Measurements from ENCODE around the gene CLDN7. TPM values are rescaled to one million over a fixed set of nuclear protein-coding genes. Genes with fewer than 3 reads are reported as not detected.

The CLDN7 gene
- total RNA-seq, 2 experiments from 2014 or later = 0.32 TPM; not detected in 1

- no peaks in the 10 kb centered on the region for H4K20me1 ChIP-seq (ENCODE audit: insufficient read depth, low read length)
- intact Hi-C loops (cut with micrococcal nuclease; ENCODE audit: unreplicated experiment) = no loop called here
- DNase-seq (ENCODE audit: low spot score) = no peak
- H3K9me2 ChIP-seq (ENCODE audit: insufficient read depth, low read length) = no peaks in the 10 kb centered on the region
- peaks cover 35% of the 10 kb centered on the region for H3K4me1 ChIP-seq (ENCODE audit: insufficient read depth, low read length, poor library complexity, severe bottlenecking)
- H3K79me2 ChIP-seq (ENCODE audit: insufficient read depth, low read depth, low read length) = no peaks in the 10 kb centered on the region
- no peaks in the 10 kb centered on the region for H3K9me3 ChIP-seq (ENCODE audit: low read length)
- H3K27ac ChIP-seq (ENCODE audit: low read depth, low read length, poor library complexity, severe bottlenecking) = no peak overlapping the region
- no peak overlapping the region for H3K4me2 ChIP-seq (ENCODE audit: low read length)
- ChIA-PET POLR2A (interaction anchor here (1.8 kb wide), 1 partner anchor 11 kb away, joined by 5 read pairs; the partner anchor contains the start of gene SLC2A4), CTCF (ENCODE audit: unreplicated experiment) (interaction anchor here (0.5 to 0.8 kb wide), 2 partner anchors 13 to 42 kb away, joined by 3 read pairs; no protein-coding TSS in a partner anchor)
- no peak overlapping the region for H2AFZ ChIP-seq (ENCODE audit: low read length)
- no peak for TF ChIP-seq EZH2phosphoT487 (IDR thresholded peaks at IDR 0.05; ENCODE audit: borderline replicate concordance, low read depth, low read length)
- no peak overlapping the region for H3K4me3 ChIP-seq (ENCODE audit: low read depth, low read length, poor library complexity, severe bottlenecking)
- BruUV-seq (replicated peaks) = no TSS peak
- no peaks in the 10 kb centered on the region for H3K36me3 ChIP-seq (ENCODE audit: insufficient read depth, low read length)
Observed at GRCh38 chr17:7292194-7292593, 29.9 kb upstream of the CLDN7 start.

- TF ChIP-seq EZH2phosphoT487 (IDR thresholded peaks at IDR 0.05; ENCODE audit: borderline replicate concordance, low read depth, low read length) = no peak
- no peak for TF ChIP-seq CTCF (conservative IDR thresholded peaks at IDR 0.05; ENCODE audit: low read length)
- intact Hi-C loops (cut with micrococcal nuclease; ENCODE audit: unreplicated experiment) = no loop called here
- no peaks in the 10 kb centered on the region for H4K20me1 ChIP-seq (ENCODE audit: insufficient read depth, low read length)
- ChIA-PET CTCF (ENCODE audit: unreplicated experiment) (no interaction called here), POLR2A (interaction anchor here (1.0 kb wide), 1 partner anchor 270 kb away, joined by 3 read pairs; no protein-coding TSS in a partner anchor)
- no TSS peak for BruUV-seq (replicated peaks)
- H3K36me3 ChIP-seq (ENCODE audit: insufficient read depth, low read length) = no peaks in the 10 kb centered on the region
- H3K27ac ChIP-seq (ENCODE audit: low read depth, low read length, poor library complexity, severe bottlenecking) = no peak overlapping the region
- H3K4me2 ChIP-seq (ENCODE audit: low read length) = no peak overlapping the region
- H3K4me1 ChIP-seq (ENCODE audit: insufficient read depth, low read length, poor library complexity, severe bottlenecking) = peaks cover 34% of the 10 kb centered on the region
- DNase-seq (ENCODE audit: low spot score) = no peak
- H3K9me2 ChIP-seq (ENCODE audit: insufficient read depth, low read length) = no peaks in the 10 kb centered on the region
- H3K79me2 ChIP-seq (ENCODE audit: insufficient read depth, low read depth, low read length) = no peaks in the 10 kb centered on the region
- H3K4me3 ChIP-seq (ENCODE audit: low read depth, low read length, poor library complexity, severe bottlenecking) = no peak overlapping the region
- H3K9me3 ChIP-seq (ENCODE audit: low read length) = no peaks in the 10 kb centered on the region
- H2AFZ ChIP-seq (ENCODE audit: low read length) = no peak overlapping the region
Observed at GRCh38 chr17:7290685-7291084, 28.4 kb upstream of the CLDN7 start.

- no peak overlapping the region for H2AFZ ChIP-seq (ENCODE audit: low read length)
- no peak for DNase-seq (ENCODE audit: low spot score)
- H3K4me3 ChIP-seq (ENCODE audit: low read depth, low read length, poor library complexity, severe bottlenecking) = no peak overlapping the region
- BruUV-seq (replicated peaks) = no TSS peak
- H3K9me2 ChIP-seq (ENCODE audit: insufficient read depth, low read length) = no peaks in the 10 kb centered on the region
- ChIA-PET POLR2A (no interaction called here), CTCF (ENCODE audit: unreplicated experiment) (no interaction called here)
- H3K79me2 ChIP-seq (ENCODE audit: insufficient read depth, low read depth, low read length) = no peaks in the 10 kb centered on the region
- H3K9me3 ChIP-seq (ENCODE audit: low read length) = no peaks in the 10 kb centered on the region
- intact Hi-C loops (cut with micrococcal nuclease; ENCODE audit: unreplicated experiment) = no loop called here
- no peak for TF ChIP-seq CTCF (conservative IDR thresholded peaks at IDR 0.05; ENCODE audit: low read length)
- H3K27ac ChIP-seq (ENCODE audit: low read depth, low read length, poor library complexity, severe bottlenecking) = no peak overlapping the region
- H3K4me1 ChIP-seq (ENCODE audit: insufficient read depth, low read length, poor library complexity, severe bottlenecking) = peaks cover 28% of the 10 kb centered on the region
- no peaks in the 10 kb centered on the region for H3K36me3 ChIP-seq (ENCODE audit: insufficient read depth, low read length)
- H4K20me1 ChIP-seq (ENCODE audit: insufficient read depth, low read length) = no peaks in the 10 kb centered on the region
- no peak overlapping the region for H3K4me2 ChIP-seq (ENCODE audit: low read length)
Observed at GRCh38 chr17:7290166-7290565, 27.9 kb upstream of the CLDN7 start.
